Measurements from ENCODE around the gene RRP36.

The RRP36 gene

GRCh38 chr6:43078691-43079090 lies 57.3 kb downstream of the RRP36 start:
- TF ChIP-seq GATA3 (IDR thresholded peaks at IDR 0.05; ENCODE audit: low read depth, low read length) (no peak), GATA2 (IDR thresholded peaks at IDR 0.05; ENCODE audit: low read depth, low read length) (no peak)
